Epithelial cell of proximal tubule (primary cell): ENCODE measurements around the gene TMEM87B. TPM values are rescaled to one million over a fixed set of nuclear protein-coding genes. Genes with fewer than 3 reads are reported as not detected.
"Not testable (repeated sequence)": the region's sequence is repeated elsewhere in the genome, so short reads cannot be mapped to it uniquely, and the experiment has no call there.

Source experiments
- DNase-seq: peaks from one replicate; pipeline ENCODE4 v3.0.0-alpha.2; 2011; ENCODE audit warnings: low read depth
- H3K4me3 ChIP-seq: 2 replicates; pipeline ENCODE4 v1.5.1; 2011; ENCODE audit warnings: low read depth, mild to moderate bottlenecking, low read length
- total RNA-seq: library from RNA; depleted of rRNA; stranded (reverse); fragments of >200 nt; gene quantifications from 2 replicates; pipeline ENCODE4 v1.2.3, GENCODE V29; 2015
- TF ChIP-seq, protein P1 (sequence below): conservative IDR thresholded peaks from 2 replicates; pipeline ENCODE4 v1.5.1; 2012; ENCODE audit warnings: low read depth, mild to moderate bottlenecking, low read length

The TMEM87B gene
- total RNA-seq, 1 donor from 2014 or later: 20.8 TPM

DNA sequence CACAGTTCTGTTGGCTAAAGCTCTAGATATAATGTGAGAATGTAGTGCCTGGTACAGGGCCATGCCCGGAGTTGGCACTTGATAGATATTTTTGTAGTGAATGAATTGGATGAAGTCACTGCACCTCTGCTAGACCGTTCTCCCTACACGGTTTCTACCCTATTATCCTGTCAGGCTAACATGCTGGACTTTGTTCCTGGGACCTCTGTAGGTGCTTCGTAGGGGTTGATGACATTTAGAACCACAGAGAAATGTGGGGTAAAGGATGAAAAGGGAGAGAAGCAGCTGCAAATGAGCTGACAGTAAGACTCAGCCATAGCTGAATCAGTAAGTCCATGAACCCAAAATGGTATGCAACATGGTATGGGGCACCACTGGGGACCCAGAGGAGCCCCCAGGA, 79.1 kb downstream of the TMEM87B start:
- TF ChIP-seq, protein P1, sequence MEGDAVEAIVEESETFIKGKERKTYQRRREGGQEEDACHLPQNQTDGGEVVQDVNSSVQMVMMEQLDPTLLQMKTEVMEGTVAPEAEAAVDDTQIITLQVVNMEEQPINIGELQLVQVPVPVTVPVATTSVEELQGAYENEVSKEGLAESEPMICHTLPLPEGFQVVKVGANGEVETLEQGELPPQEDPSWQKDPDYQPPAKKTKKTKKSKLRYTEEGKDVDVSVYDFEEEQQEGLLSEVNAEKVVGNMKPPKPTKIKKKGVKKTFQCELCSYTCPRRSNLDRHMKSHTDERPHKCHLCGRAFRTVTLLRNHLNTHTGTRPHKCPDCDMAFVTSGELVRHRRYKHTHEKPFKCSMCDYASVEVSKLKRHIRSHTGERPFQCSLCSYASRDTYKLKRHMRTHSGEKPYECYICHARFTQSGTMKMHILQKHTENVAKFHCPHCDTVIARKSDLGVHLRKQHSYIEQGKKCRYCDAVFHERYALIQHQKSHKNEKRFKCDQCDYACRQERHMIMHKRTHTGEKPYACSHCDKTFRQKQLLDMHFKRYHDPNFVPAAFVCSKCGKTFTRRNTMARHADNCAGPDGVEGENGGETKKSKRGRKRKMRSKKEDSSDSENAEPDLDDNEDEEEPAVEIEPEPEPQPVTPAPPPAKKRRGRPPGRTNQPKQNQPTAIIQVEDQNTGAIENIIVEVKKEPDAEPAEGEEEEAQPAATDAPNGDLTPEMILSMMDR: no peak
- no peak for DNase-seq
- no peak overlapping the region for H3K4me3 ChIP-seq

DNA sequence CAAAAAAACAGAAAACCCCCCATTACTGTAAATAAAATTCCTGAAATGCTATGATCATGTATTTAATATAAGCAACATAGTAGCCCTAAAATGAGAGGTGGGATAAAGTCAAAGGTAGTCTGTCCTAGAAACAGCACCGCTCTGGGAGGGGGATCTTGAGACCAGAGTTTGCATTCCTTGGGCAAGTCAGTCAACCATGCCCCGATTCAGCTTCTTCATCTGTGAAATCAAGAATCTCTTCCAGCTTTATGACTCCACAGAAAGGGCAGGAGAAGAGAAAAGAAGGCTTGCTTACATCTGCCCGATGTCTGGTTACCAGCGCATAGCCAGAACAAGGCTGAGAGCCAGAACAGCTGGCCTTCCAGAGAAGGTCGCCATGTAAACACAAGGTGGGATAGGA, 81.0 kb downstream of the TMEM87B start:
- H3K4me3 ChIP-seq: no peak overlapping the region
- TF ChIP-seq, protein P1: no peak
- DNase-seq: peak; percentile 46

DNA sequence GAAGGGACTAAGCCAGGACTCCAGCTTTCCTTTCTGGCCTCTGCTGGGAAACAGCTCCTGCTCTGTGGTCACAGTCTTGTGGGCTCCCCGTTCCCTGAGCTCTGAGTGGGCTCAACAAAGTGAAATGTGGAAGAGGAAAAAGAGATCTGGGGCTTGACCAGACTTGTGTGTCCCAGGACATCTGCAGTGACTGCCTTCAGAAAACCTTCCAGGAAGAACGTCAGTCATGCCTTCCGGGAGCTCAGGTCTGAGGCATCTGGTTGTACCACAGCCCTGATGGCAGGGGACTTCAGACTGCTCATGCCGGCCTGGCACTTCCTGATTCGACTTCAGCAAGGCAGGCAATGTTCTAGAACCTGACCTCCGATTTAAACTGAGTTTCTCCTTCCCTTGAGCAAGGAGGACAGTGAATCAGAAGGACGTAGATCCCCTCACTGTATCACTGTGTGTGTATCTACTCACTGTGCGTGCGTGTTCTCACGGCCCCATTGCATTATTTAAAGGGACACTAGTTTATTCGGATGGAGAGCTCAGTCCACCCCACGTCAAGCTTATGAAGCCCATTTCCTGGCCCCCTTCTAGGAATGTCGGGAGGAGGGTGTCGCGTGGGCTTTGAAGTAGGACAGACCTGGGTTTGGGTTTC, 82.6 kb downstream of the TMEM87B start:
- TF ChIP-seq, protein P1: no peak
- no peak for DNase-seq
- H3K4me3 ChIP-seq: peak overlapping the region; percentile 42

DNA sequence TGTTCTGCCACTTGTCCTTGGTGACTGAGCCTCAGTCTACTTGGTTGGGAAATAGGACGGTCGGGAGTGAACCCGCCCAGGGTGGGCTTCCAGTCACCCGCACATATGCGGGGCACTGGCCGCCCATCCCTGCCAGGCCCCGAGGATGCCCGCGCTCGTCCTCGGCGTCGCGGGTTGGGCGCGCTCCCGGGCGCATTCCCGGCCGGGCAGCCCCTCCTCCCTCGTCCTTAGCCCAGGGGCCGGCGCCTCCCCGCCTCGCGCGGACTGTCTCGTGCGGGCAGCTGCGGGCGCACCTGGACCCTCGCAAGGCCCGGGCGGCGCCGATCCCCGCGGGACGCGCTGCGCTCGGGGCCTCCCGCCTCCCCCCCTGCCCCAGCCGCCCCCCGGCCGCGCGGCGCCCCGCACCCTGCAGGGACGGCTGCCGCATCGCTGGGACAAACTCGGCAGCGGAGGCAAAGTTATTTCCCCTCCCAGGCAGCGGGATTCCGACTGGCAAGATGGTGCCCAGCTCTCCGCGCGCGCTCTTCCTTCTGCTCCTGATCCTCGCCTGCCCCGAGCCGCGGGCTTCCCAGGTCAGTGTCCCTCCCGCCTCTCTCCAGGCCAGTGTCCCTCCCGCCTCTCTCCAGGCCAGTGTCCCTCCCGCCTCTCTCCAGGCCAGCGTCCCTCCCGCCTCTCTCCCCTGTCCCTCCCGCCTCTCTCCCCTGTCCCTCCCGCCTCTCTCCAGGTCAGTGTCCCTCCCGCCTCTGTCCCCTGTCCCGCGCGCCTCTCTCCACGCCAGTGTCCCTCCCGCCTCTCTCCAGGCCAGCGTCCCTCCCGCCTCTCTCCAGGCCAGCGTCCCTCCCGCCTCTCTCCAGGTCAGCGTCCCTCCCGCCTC, 83.3 kb downstream of the TMEM87B start, which contains the start of gene FBLN7:
Gene FBLN7, plus strand, starts transcription at position 227 of the 874 bp plus-strand sequence. Its CDS starts 271 bp downstream, at position 498.
- TF ChIP-seq, protein P1: no peak
- DNase-seq: no peak
- peak within 1 kb of the TSS; percentile 42 for H3K4me3 ChIP-seq

DNA sequence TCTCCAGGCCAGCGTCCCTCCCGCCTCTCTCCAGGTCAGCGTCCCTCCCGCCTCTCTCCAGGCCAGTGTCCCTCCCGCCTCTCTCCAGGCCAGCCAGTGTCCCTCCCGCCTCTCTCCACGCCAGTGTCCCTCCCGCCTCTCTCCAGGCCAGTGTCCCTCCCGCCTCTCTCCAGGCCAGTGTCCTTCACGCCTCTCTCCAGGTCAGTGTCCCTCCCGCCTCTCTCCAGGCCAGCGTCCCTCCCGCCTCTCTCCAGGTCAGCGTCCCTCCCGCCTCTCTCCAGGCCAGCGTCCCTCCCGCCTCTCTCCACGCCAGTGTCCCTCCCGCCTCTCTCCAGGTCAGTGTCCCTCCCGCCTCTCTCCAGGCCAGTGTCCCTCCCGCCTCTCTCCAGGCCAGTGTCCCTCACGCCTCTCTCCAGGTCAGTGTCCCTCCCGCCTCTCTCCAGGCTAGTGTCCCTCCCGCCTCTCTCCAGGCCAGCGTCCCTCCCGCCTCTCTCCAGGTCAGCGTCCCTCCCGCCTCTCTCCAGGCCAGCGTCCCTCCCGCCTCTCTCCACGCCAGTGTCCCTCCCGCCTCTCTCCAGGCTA, 84.1 kb downstream of the TMEM87B start:
- H3K4me3 ChIP-seq: peak overlapping the region; percentile 42
- DNase-seq: not testable (repeated sequence)

DNA sequence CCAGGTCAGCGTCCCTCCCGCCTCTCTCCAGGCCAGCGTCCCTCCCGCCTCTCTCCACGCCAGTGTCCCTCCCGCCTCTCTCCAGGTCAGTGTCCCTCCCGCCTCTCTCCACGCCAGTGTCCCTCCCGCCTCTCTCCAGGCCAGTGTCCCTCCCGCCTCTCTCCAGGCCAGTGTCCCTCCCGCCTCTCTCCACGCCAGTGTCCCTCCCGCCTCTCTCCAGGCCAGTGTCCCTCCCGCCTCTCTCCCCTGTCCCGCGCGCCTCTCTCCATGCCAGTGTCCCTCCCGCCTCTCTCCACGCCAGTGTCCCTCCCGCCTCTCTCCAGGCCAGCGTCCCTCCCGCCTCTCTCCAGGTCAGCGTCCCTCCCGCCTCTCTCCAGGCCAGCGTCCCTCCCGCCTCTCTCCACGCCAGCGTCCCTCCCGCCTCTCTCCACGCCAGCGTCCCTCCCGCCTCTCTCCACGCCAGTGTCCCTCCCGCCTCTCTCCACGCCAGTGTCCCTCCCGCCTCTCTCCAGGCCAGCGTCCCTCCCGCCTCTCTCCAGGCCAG, 84.7 kb downstream of the TMEM87B start:
- DNase-seq, H3K4me3 ChIP-seq: not testable (repeated sequence)

DNA sequence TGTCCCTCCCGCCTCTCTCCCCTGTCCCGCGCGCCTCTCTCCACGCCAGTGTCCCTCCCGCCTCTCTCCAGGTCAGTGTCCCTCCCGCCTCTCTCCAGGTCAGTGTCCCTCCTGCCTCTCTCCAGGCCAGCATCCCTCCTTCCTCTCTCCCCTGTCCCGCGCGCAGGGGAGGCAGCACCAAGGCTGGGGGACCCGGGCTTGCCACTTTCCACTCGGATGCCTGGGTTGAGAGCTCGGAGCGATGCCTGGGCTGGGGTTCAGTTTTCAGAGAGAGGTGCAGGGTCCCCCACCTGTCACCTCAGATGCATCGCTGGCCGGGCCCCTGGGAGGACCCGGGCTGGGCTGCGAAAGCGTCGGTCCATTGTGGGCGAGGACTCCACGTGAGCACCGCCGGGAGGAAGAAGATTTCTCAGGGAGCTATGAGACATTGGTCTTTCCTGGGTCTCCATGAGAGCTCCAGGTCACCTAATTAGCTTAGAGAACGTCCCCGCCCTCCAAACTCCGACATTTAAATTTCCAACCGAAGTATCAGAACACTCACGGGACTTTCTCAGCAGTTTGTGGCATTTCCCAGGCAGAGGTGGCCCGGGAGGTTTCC, 85.2 kb downstream of the TMEM87B start:
- TF ChIP-seq, protein P1: no peak
- DNase-seq: no peak
- peak overlapping the region; percentile 4 for H3K4me3 ChIP-seq
